ENCODE measurements around the gene FAAP24. TPM values are rescaled to one million over a fixed set of nuclear protein-coding genes. Genes with fewer than 3 reads are reported as not detected.
"Not testable (repeated sequence)": the region's sequence is repeated elsewhere in the genome, so short reads cannot be mapped to it uniquely, and the experiment has no call there.

The FAAP24 gene
- total RNA-seq, 1 experiment from 2014 or later = 6.0 TPM

- Histone ChIP-seq H2AFZ (ENCODE audit: low read length) (no peak overlapping the region), H3K4ac (ENCODE audit: low read depth, low read length) (no peak overlapping the region), H3K23ac (ENCODE audit: insufficient read length, low read depth, low read length) (no peak overlapping the region), H3T11ph (ENCODE audit: low read length) (no peak overlapping the region), H4K91ac (ENCODE audit: insufficient read length, low read depth, low read length) (no peak overlapping the region), H3K23me2 (ENCODE audit: insufficient read length, low read depth, low read length, poor library complexity, severe bottlenecking) (no peaks in the 10 kb centered on the region), H3K4me1 (ENCODE audit: insufficient read depth, low read length) (no peaks in the 10 kb centered on the region), H3K56ac (ENCODE audit: insufficient read length, low read depth, low read length) (no peak overlapping the region), H4K8ac (replicated peaks; ENCODE audit: insufficient read length, low read depth, low read length) (no peak overlapping the region), H3K79me2 (ENCODE audit: insufficient read depth, low read length) (no peaks in the 10 kb centered on the region), H2BK5ac (ENCODE audit: insufficient read length, low read length) (no peak overlapping the region), H4K5ac (ENCODE audit: insufficient read length, low read depth, low read length) (no peak overlapping the region), H2AK5ac (ENCODE audit: insufficient read length, low read length) (no peak overlapping the region), H3K14ac (ENCODE audit: insufficient read depth, low read length) (no peak overlapping the region), H4K20me1 (ENCODE audit: control insufficient read depth, insufficient read depth, insufficient read length) (no peaks in the 10 kb centered on the region), H3K27me3 (ENCODE audit: insufficient read depth, low read length) (no peaks in the 10 kb centered on the region), H3K27ac (ENCODE audit: insufficient read length, low read depth, low read length) (no peak overlapping the region), H2BK120ac (ENCODE audit: low read depth, low read length, poor library complexity, severe bottlenecking) (no peak overlapping the region), H3K79me1 (ENCODE audit: insufficient read depth, low read depth, low read length, poor library complexity, severe bottlenecking) (no peaks in the 10 kb centered on the region), H3K9me3 (ENCODE audit: control insufficient read depth, low read depth, low read length) (no peaks in the 10 kb centered on the region), H2BK20ac (ENCODE audit: low read depth, low read length, poor library complexity, severe bottlenecking) (no peak overlapping the region), H2BK12ac (ENCODE audit: insufficient read length, low read depth, low read length) (no peak overlapping the region), H3K4me2 (ENCODE audit: insufficient read depth, insufficient read length, low read length) (no peak overlapping the region), H3K9ac (ENCODE audit: extremely low read depth, insufficient read length, low read length) (no peak overlapping the region), H2BK15ac (ENCODE audit: low read depth, low read length) (no peak overlapping the region), H3K18ac (ENCODE audit: insufficient read length, low read depth, low read length) (no peak overlapping the region)
- no peak overlapping the region for H3K4me3 Mint-ChIP-seq
- no CpG with 5 or more reads among the region's 8 CpGs for WGBS (ENCODE audit: extremely low coverage, insufficient read length, low lambda C conversion rate)
- TF ChIP-seq, protein P1, sequence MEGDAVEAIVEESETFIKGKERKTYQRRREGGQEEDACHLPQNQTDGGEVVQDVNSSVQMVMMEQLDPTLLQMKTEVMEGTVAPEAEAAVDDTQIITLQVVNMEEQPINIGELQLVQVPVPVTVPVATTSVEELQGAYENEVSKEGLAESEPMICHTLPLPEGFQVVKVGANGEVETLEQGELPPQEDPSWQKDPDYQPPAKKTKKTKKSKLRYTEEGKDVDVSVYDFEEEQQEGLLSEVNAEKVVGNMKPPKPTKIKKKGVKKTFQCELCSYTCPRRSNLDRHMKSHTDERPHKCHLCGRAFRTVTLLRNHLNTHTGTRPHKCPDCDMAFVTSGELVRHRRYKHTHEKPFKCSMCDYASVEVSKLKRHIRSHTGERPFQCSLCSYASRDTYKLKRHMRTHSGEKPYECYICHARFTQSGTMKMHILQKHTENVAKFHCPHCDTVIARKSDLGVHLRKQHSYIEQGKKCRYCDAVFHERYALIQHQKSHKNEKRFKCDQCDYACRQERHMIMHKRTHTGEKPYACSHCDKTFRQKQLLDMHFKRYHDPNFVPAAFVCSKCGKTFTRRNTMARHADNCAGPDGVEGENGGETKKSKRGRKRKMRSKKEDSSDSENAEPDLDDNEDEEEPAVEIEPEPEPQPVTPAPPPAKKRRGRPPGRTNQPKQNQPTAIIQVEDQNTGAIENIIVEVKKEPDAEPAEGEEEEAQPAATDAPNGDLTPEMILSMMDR (conservative IDR thresholded peaks at IDR 0.05) = no peak
- H3K9me3 Mint-ChIP-seq = no peaks in the 10 kb centered on the region
- H3K36me3 Mint-ChIP-seq (ENCODE audit: insufficient read depth in 1 of 3, low read depth in 3 of 3) = peaks cover 6 to 35% (median 32%) of the 10 kb centered on the region in 3 experiments; a peak in 6 of 7 replicates
- no peaks in the 10 kb centered on the region for H3K4me1 Mint-ChIP-seq
- DNase-seq = no peak
- H3K27ac Mint-ChIP-seq = peak overlapping the region in 1 of 3 experiments; percentile 70; a peak in 2 of 7 replicates
- no peaks in the 10 kb centered on the region for H3K27me3 Mint-ChIP-seq (ENCODE audit: low read depth)
Measured at GRCh38 chr19:32936065-32936464, 36.0 kb upstream of the FAAP24 start.

- not testable (repeated sequence) for H3K4ac ChIP-seq (ENCODE audit: low read depth, low read length); DNase-seq; H4K5ac ChIP-seq (ENCODE audit: insufficient read length, low read depth, low read length); H3T11ph ChIP-seq (ENCODE audit: low read length); H4K91ac ChIP-seq (ENCODE audit: insufficient read length, low read depth, low read length); H3K27me3 Mint-ChIP-seq (ENCODE audit: low read depth); H3K4me1 Mint-ChIP-seq; H3K56ac ChIP-seq (ENCODE audit: insufficient read length, low read depth, low read length); H2AK5ac ChIP-seq (ENCODE audit: insufficient read length, low read length); H3K14ac ChIP-seq (ENCODE audit: insufficient read depth, low read length); H3K4me2 ChIP-seq (ENCODE audit: insufficient read depth, insufficient read length, low read length); H3K9ac ChIP-seq (ENCODE audit: extremely low read depth, insufficient read length, low read length); H4K8ac ChIP-seq (replicated peaks; ENCODE audit: insufficient read length, low read depth, low read length); H2BK5ac ChIP-seq (ENCODE audit: insufficient read length, low read length); H3K27ac ChIP-seq (ENCODE audit: insufficient read length, low read depth, low read length); H3K4me3 Mint-ChIP-seq; H3K27me3 ChIP-seq (ENCODE audit: insufficient read depth, low read length); H2BK15ac ChIP-seq (ENCODE audit: low read depth, low read length); H2BK20ac ChIP-seq (ENCODE audit: low read depth, low read length, poor library complexity, severe bottlenecking); H3K23me2 ChIP-seq (ENCODE audit: insufficient read length, low read depth, low read length, poor library complexity, severe bottlenecking); H3K4me1 ChIP-seq (ENCODE audit: insufficient read depth, low read length); H3K9me3 Mint-ChIP-seq; H3K79me1 ChIP-seq (ENCODE audit: insufficient read depth, low read depth, low read length, poor library complexity, severe bottlenecking); H3K23ac ChIP-seq (ENCODE audit: insufficient read length, low read depth, low read length); H2AFZ ChIP-seq (ENCODE audit: low read length); H2BK12ac ChIP-seq (ENCODE audit: insufficient read length, low read depth, low read length); H3K79me2 ChIP-seq (ENCODE audit: insufficient read depth, low read length); H4K20me1 ChIP-seq (ENCODE audit: control insufficient read depth, insufficient read depth, insufficient read length); H3K18ac ChIP-seq (ENCODE audit: insufficient read length, low read depth, low read length); H3K9me3 ChIP-seq (ENCODE audit: control insufficient read depth, low read depth, low read length); H2BK120ac ChIP-seq (ENCODE audit: low read depth, low read length, poor library complexity, severe bottlenecking)
- WGBS (ENCODE audit: extremely low coverage, insufficient read length, low lambda C conversion rate) = no CpG with 5 or more reads among the region's 5 CpGs
- Mint-ChIP-seq H3K36me3 (ENCODE audit: insufficient read depth in 1 of 3, low read depth in 3 of 3) (peaks cover 10 to 45% (median 36%) of the 10 kb centered on the region in 3 experiments; a peak in 6 of 7 replicates), H3K27ac (peak overlapping the region in 1 of 3 experiments; percentile 72; a peak in 2 of 7 replicates)
Measured at GRCh38 chr19:32941273-32941672, 30.8 kb upstream of the FAAP24 start.

Data from H9 (cell line).